GM12801 (cell line): ENCODE results near the gene CXXC5.

Experiments used
- CTCF ChIP-seq: IDR thresholded peaks from one replicate; pipeline ENCODE4 v1.5.1; 2011; ENCODE audit warnings: control low read depth; ENCODE audit not compliant: insufficient read length; ENCODE audit errors: extremely low read depth

CXXC5 gene

GRCh38 chr5:139651043-139651834 is 3.1 kb downstream of the CXXC5 start:
- TF ChIP-seq CTCF: no peak

GRCh38 chr5:139651853-139652787 is 4.0 kb downstream of the CXXC5 start:
- no peak for TF ChIP-seq CTCF

- no peak for TF ChIP-seq CTCF
Measured at GRCh38 chr5:139652788-139653241, 4.7 kb downstream of the CXXC5 start.

GRCh38 chr5:139653616-139654015 is 5.5 kb downstream of the CXXC5 start:
- no peak for TF ChIP-seq CTCF

GRCh38 chr5:139654464-139654863 is 6.3 kb downstream of the CXXC5 start:
- no peak for TF ChIP-seq CTCF

- no peak for TF ChIP-seq CTCF
Measured at GRCh38 chr5:139654871-139655491, 6.8 kb downstream of the CXXC5 start.

GRCh38 chr5:139655727-139656271 is 7.7 kb downstream of the CXXC5 start:
- no peak for TF ChIP-seq CTCF
